Prostate gland (tissue), 2 donors: Measurements from ENCODE around the gene HELQ. TPM values are rescaled to one million over a fixed set of nuclear protein-coding genes. Genes with fewer than 3 reads are reported as not detected.
"Not testable (repeated sequence)": the region's sequence is repeated elsewhere in the genome, so short reads cannot be mapped to it uniquely, and the experiment has no call there.

Experiments used
- DNase-seq: peaks from one replicate; pipeline ENCODE4 v3.0.0-alpha.2; 2019; ENCODE audit warnings: low spot score
- H3K27ac ChIP-seq, 2 donors: fragments of 200-600 bp; sonication (generic); 2 replicates each; pipeline ENCODE4 v1.5.1; 2017 to 2019
- H3K27me3 ChIP-seq: fragments of 200-600 bp; sonication (generic); replicated peaks from 2 replicates; pipeline ENCODE4 v1.5.1; 2019; ENCODE audit not compliant: insufficient read depth
- H3K36me3 ChIP-seq, 2 donors: fragments of 200-600 bp; sonication (generic); 1 replicate in 1 of 2; 2 replicates in 1 of 2; pipeline versions ENCODE4 v1.5.1 to v1.8.1; 2017 to 2019
- H3K4me1 ChIP-seq: fragments of 200-600 bp; sonication (generic); replicated peaks from 2 replicates; pipeline ENCODE4 v1.5.1; 2019
- H3K4me3 ChIP-seq, 2 donors: fragments of 200-600 bp; sonication (generic); 2 replicates each; pipeline ENCODE4 v1.5.1; 2017 to 2019
- H3K9me3 ChIP-seq: fragments of 200-600 bp; sonication (generic); 2 replicates; pipeline ENCODE4 v1.5.1; 2017
- POLR2A ChIP-seq: fragments of 450-650 bp; IDR thresholded peaks from one replicate; pipeline ENCODE4 v1.6.1; 2016; ENCODE audit warnings: antibody characterized with exemption, mild to moderate bottlenecking
- POLR2AphosphoS5 ChIP-seq: sonication (generic); formaldehyde crosslinking; IDR thresholded peaks from one replicate; pipeline ENCODE4 v1.6.1; 2017; ENCODE audit warnings: antibody characterized with exemption
- WGBS: methylation state at CpG from one replicate; pipeline ENCODE4 v1.1.5; 2018; 5-methylcytosine and 5-hydroxymethylcytosine counted together
- intact Hi-C: fragments of 100-400 bp; cut with DNase I; formaldehyde crosslinking; loops from one replicate; pipeline ENCODE4 v1.14.2; 2022
- total RNA-seq, 2 donors: library from RNA; depleted of rRNA; stranded (reverse); fragments of >200 nt; gene quantifications; one replicate each; pipeline ENCODE4 v1.1.0, GENCODE V29; 2016
- TF ChIP-seq, protein P1 (sequence below), 4 experiments: fragments of 200-600 bp in 2 of 4; fragments of 450-650 bp in 2 of 4; sonication (generic) in 2 of 4; IDR thresholded peaks; 1 replicate in 3 of 4; 2 replicates in 1 of 4; pipeline ENCODE4 v1.5.1; 2016 to 2019; ENCODE audit warnings: antibody characterized with exemption in 4 of 4, mild to moderate bottlenecking in 2 of 4, moderate library complexity in 2 of 4

The HELQ gene
- total RNA-seq, 2 donors from 2014 or later: 15.5 to 20.9 TPM

DNA sequence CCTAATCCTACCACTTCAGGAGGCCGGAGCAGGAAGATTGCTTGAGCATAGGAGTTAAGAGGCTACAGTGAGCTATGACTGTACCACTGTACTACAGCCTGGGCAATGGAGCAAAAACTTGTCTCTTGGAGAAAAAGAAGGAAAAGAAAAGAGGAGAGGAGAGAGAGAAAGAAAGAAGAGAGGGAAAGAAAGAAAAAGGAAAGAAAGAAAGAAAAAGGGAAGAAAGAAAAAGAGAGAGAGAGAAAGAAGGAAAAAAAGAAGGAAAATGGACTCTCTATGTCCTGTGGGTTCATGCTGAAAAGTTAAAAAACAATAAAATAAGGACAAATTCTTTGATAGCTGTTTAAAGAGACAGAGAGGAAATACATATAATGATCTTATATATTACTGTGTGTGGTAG lies 42.6 kb upstream of the HELQ start:
- WGBS: 94% methylated on average over 1 of the region's 1 CpG
- Histone ChIP-seq H3K9me3 (no peaks in the 10 kb centered on the region), H3K27ac (no peak overlapping the region), H3K4me3 (no peak overlapping the region), H3K4me1 (no peaks in the 10 kb centered on the region), H3K36me3 (no peaks in the 10 kb centered on the region), H3K27me3 (no peaks in the 10 kb centered on the region)
- no peak for DNase-seq
- TF ChIP-seq POLR2AphosphoS5 (no peak), POLR2A (no peak)
- TF ChIP-seq, protein P1, sequence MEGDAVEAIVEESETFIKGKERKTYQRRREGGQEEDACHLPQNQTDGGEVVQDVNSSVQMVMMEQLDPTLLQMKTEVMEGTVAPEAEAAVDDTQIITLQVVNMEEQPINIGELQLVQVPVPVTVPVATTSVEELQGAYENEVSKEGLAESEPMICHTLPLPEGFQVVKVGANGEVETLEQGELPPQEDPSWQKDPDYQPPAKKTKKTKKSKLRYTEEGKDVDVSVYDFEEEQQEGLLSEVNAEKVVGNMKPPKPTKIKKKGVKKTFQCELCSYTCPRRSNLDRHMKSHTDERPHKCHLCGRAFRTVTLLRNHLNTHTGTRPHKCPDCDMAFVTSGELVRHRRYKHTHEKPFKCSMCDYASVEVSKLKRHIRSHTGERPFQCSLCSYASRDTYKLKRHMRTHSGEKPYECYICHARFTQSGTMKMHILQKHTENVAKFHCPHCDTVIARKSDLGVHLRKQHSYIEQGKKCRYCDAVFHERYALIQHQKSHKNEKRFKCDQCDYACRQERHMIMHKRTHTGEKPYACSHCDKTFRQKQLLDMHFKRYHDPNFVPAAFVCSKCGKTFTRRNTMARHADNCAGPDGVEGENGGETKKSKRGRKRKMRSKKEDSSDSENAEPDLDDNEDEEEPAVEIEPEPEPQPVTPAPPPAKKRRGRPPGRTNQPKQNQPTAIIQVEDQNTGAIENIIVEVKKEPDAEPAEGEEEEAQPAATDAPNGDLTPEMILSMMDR (IDR thresholded peaks at IDR 0.05): no peak
- intact Hi-C loops: no loop called here

DNA sequence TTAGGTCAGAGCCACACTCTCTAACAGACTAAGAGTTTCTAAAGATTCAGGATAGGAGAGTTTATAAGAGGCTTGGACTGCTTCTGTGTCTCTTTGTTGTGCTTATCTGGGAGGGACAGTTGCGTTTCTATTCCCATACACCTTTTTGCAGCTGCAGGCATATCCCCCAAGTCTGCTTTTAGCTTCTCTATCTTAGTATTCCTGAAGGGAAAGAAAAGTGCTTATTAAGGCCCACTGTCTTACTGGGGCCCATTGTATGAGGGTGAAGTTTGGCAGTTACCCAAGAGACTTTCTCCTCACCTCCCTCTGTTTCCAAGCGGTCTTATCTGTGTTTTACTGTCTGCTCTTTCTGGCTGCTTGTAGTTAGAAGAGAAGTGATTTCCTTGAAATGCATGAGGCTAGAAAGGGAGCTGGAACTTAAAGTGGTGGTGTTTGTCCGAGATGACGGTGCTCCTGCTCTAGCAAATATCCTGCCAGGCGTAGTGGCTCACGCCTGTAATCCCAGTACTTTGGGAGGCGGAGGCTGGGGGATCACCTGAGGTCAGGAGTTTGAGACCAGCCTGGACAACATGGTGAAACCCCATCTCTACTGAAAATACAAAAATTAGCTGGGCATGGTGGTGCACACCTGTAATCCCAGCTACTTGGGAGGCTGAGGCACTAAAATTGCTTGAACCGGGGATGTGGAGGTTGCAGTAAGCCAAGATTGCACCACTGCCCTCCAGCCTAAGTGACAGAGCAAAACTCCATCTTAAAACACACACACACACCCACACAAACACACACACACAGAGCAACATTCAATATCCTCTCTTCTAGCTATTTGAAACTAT lies 40.7 kb upstream of the HELQ start:
- DNase-seq, intact Hi-C loops, H3K4me1 ChIP-seq, H3K27ac ChIP-seq, H3K4me3 ChIP-seq, H3K27me3 ChIP-seq, H3K36me3 ChIP-seq, H3K9me3 ChIP-seq: not testable (repeated sequence)
- WGBS: 63% methylated on average over 8 of the region's 8 CpGs

DNA sequence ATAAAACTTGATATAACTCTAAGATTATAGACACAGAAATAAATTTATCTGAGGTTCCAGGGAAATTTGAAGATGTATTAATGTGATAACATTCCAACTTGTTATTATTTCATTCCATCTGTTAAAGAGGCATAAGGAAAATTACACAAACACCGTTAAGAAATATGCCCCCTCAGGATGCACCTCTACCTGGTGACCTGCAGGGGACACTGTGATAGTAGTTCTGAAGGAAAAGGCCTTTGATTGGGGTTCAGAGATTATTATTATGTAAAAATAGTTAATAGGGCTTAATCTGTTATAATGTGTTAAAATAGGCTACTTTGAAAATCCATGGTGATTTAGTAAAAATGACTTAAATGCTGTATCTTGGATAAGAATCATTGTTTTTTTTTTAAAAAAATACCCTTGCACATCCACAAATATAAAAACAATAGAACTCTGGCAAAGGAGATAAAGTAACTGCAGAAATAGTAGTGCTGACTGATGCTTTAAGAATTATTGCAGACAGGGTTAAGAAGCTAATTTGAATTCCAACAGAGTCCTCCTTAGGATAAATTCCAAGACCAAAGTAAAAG lies 35.3 kb upstream of the HELQ start:
- Histone ChIP-seq H3K9me3 (no peaks in the 10 kb centered on the region), H3K4me1 (no peaks in the 10 kb centered on the region), H3K4me3 (no peak overlapping the region), H3K36me3 (no peaks in the 10 kb centered on the region), H3K27me3 (no peaks in the 10 kb centered on the region), H3K27ac (no peak overlapping the region)
- no peak for DNase-seq
- intact Hi-C loops: no loop called here
- TF ChIP-seq, protein P1 (IDR thresholded peaks at IDR 0.05): peak in 2 of 4 experiments; percentile 41 to 45
- no peak for TF ChIP-seq POLR2AphosphoS5
- 9% methylated on average over 1 of the region's 1 CpG for WGBS

DNA sequence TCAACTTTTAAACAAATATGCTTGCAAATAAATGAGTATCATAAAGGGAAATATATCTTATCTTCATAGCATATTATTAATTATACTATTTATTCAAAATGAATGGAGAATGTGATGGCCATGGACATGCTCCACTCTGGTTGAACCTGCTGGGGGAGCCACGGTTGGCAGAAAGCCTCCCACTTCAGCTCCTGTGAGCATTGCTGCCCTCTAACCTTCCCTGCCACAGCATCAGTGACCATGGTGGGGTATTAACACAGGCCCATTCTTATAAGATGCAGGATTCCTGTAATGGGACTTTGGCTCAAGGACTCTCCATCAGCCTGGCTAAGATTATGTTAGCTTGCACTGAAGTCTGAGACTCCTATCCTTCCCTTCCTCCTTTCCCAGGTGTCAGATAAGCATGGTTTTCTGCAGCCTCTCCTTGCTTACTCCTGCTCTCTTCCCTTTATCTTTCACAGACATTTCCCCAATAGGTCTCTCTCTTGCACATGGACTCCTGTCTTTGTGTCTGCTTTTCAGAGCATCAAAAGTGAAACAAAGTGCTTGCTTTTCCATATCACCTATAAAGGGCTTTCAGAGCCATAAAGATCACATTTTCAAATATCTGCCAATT lies 34.2 kb upstream of the HELQ start:
- intact Hi-C loops: no loop called here
- Histone ChIP-seq H3K9me3 (no peaks in the 10 kb centered on the region), H3K27ac (no peak overlapping the region), H3K4me3 (no peak overlapping the region), H3K4me1 (no peaks in the 10 kb centered on the region), H3K36me3 (no peaks in the 10 kb centered on the region), H3K27me3 (no peaks in the 10 kb centered on the region)
- WGBS: 28% methylated on average over 1 of the region's 1 CpG
- no peak for DNase-seq
- TF ChIP-seq, protein P1 (IDR thresholded peaks at IDR 0.05): no peak
- TF ChIP-seq POLR2A: no peak
- no peak for TF ChIP-seq POLR2AphosphoS5

DNA sequence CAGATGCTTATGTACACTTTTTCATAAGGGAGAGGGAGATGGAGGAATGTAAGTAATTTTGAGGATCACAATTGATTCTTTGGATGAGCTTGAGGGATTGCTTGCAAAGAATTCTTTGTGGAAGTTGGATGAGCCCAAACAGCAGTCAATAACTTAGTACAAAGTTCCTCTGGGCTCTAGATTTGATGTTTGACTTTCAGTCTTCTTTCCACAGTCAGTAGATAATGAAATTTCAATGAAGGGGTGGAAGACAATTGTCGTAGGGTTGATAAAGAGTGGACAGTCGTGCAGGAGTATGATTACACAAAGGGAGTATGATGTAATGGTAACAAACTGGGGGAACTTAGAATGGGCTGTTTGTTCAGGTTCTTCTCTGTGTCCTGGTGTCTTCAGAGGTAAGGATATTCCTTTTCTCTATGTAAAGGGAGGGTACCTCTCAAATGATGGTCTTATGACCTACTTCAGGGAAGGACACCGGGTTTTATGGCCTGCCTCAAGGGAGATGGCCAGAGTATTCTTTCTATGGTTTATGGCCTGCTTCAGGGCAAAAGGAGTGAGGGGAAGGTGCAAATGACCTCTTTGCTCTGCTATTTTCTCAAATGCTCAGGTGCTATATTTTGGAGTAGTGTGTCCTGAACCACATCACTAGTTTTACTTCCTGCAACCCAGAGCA lies 31.0 kb upstream of the HELQ start:
- Histone ChIP-seq H3K4me1 (no peaks in the 10 kb centered on the region), H3K9me3 (no peaks in the 10 kb centered on the region), H3K27ac (no peak overlapping the region), H3K27me3 (no peaks in the 10 kb centered on the region), H3K36me3 (no peaks in the 10 kb centered on the region), H3K4me3 (no peak overlapping the region)
- DNase-seq: no peak
- 77% methylated on average over 3 of the region's 3 CpGs for WGBS
- TF ChIP-seq, protein P1 (IDR thresholded peaks at IDR 0.05): no peak
- TF ChIP-seq POLR2AphosphoS5 (no peak), POLR2A (no peak)
- intact Hi-C loops: no loop called here
